Lung microvascular endothelial cell (primary cell): ENCODE measurements around the gene DLST. TPM values are rescaled to one million over a fixed set of nuclear protein-coding genes. Genes with fewer than 3 reads are reported as not detected.
A peak's percentile ranks its signal among the peaks of the same experiment; 100 is the strongest.

Source experiments
- DNase-seq, 2 donors: peaks; one replicate each; pipeline versions ENCODE4 v3.0.0 to v3.0.0-alpha.2; 2010; ENCODE audit warnings: low read depth in 2 of 2
- total RNA-seq: library from RNA; depleted of rRNA; stranded (reverse); fragments of >200 nt; gene quantifications from 2 replicates; pipeline ENCODE4 v1.2.1, GENCODE V29; 2014

DLST gene
- total RNA-seq, 1 donor from 2014 or later = 35.7 TPM

GRCh38 chr14:74940956-74941565, 59.3 kb downstream of the DLST start:
- DNase-seq = peak in 1 of 2 donors; percentile 45

- peak; percentile 53 to 72 for DNase-seq
Observed at GRCh38 chr14:74941676-74942097, 60.0 kb downstream of the DLST start.

- no peak for DNase-seq
Observed at GRCh38 chr14:74942181-74942580, 60.5 kb downstream of the DLST start.

DNA sequence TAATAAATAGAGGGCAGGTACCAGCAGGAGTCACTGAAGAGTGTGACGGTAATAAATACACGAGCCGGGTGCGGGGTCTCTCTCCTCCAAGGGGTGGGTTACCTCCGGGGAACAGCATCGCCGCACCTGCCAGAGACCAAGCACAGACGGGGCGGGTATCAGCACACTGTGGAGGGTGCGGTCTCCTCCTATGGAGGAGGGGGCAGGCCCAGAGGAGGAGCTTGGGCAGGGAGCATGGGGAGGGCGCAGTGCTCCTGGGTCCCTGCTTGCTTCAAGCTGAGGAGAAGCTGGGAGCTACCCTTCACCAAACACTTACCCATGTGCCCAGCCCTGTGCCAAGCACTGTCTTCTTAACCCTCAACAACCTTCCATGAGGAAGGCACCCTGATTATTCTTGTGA, 60.9 kb downstream of the DLST start:
- DNase-seq = no peak

DNA sequence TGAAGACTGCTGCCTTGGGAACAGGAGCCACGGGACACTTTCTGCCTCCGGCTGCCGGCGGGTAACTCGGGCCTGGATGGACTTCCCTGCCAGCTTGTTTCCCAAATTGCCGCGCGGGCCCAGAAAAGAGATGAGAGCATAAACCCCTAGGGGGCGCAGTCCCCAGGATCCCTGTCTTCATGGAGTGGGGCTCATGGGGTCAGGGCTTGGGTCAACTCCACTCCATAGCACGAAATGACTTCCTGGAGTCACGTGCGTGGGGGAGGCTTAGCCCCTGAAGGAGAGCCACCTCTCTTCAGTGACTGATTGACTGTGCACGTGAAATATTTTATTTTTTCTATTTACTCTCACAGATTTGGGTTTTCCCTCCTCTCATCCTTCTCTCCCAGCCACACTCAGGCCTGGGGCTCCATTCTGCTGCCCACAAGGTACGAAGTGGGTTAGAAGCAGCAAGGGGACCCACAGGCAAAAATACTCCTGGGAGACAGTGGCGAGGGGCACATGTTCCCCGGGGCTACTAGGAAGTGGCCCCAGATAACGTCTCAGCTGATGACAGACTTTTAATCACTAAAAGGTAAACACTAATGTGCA, 63.6 kb downstream of the DLST start:
- DNase-seq = peak; percentile 38 to 53

DNA sequence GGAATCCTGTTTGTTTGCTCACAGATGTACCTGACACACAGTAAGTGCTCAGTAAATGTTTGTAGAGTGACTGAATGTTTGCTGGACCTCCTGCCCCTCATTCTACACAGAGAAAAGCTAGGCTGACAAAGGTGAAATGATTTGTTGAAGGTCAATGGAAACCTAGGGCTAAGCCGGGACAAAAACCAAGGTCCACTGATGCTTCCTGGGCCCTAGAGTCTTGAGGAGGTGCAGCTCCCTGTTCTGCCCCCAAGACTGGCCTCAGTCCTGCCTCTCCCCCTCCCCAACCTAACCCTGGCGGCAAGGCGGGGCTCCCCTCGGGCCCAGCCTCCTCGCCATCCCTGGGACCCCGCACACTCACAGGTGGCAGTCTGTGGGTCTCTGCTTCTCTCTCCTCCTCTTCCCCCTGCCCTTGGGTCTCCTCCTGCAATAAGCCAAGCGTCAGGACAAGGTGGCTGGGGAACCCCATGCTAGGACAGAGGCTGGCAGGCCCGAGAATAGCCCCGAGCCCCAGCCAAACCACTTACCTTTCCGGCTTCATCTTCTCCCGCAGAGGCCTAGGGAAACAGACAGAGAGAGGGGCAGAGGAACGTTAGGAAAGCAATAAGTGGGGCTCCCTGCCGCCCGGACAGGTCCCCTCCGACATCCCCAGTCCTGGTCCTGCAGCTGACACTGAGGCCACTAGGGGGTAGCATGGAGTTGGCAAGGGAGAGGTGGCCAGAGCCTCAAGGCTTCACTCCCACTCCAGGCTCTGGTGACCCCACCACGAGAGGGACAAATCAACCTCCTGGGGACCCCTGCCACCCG, 64.3 kb downstream of the DLST start:
- peak; percentile 72 to 78 for DNase-seq

GRCh38 chr14:74946659-74947281, 65.1 kb downstream of the DLST start:
- peak in 1 of 2 donors; percentile 42 for DNase-seq

GRCh38 chr14:74947353-74948227, 65.9 kb downstream of the DLST start:
- no peak for DNase-seq

DNA sequence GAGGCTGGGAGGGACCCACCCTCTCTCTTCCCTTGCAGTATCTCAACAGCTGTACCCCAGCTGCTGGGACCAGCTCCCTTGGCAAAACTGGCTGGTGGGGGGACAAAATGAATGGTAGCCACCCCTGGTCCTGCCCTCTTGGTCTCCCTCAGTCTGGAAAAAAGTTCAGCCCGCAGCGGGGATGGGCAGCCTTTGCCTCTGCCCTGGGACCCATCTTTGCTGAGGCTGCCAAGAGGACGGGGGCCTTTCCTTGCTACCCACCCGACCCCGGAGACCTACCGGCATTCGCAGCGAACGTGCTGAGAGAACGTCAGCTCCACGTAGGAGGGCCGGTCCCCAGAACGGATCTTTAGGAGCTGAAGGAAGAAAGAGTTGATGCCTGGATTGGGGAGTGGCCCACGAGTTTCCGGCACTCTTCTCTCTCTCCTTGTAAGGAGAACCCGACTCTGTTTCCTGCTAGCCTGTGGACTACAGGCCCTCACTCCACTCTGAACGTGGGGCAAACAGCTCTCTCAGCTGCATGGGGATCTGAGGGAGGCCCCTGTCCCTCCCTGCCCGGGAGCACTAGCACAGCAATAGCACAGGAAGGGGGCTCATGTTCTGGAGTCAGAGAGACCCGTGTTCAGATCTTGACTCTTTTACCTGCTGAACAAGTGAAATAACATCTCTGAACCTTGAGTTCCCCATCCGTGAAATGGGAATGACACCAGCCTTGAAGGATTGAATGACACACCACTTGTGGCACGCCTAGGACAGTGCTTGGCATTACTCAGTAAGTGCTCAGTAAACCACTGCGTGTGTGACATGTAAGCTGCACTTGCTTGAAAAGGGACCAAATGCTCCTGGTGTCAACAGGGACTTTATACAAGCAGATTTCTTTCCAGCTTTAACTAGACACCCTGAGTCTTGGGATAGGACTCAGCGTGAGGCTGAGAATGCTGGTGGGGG, 66.8 kb downstream of the DLST start:
- DNase-seq = no peak

DNA sequence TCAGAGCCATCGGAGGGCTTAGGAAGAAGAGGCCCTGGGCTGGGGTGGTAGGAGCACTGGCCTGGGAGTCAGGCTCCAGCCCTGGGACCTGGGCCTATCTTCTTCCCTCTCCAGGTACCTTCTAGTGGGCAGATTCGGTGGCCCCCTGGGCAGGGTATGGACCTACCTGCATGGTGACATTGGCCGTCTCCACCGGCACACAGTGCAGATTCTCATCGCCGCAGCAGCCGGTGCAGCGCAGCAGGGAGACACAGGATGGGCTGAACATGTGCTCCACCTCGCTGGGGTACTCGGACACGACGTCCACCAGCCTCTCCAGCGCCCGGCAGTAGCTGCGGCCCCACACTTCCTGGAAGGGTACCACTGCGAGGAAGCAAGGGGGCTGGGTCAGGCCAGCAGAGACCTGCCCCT, 67.5 kb downstream of the DLST start:
- DNase-seq = no peak

DNA sequence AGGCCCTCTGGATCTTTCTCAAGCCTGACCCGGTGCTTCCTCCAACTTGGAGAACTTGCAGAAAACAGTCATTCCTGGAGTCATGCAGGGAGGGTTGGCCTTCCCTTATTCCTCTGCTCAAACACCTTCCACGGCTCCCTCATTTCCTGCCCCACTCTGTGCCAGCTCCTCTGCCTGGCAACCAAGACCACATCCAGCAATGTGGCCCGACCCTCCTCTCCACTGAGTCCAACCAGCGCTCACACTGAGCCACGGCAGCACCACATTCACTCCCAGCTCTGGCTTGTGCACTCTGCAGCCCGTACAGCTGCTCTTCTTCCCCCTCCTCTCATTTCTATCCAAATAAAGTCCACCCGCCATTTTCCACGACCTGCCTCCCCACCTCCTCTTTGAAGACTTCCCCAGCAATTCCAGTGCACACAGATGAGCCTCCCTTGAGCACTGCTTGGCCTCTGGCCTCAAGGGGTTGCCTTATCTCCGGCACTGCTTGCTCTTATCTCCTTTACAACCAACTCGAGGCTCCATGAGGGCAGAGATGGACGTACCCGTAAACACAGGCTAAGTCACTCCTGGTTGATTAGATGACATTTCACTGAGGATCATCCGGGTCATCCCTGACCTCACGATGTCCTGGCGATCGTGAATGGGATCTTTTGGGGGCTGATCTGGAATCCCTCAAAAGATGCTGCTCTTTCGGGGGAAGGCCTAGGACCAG, 68.3 kb downstream of the DLST start:
- DNase-seq = no peak

- no peak for DNase-seq
Observed at GRCh38 chr14:74950795-74951442, 69.2 kb downstream of the DLST start.

DNA sequence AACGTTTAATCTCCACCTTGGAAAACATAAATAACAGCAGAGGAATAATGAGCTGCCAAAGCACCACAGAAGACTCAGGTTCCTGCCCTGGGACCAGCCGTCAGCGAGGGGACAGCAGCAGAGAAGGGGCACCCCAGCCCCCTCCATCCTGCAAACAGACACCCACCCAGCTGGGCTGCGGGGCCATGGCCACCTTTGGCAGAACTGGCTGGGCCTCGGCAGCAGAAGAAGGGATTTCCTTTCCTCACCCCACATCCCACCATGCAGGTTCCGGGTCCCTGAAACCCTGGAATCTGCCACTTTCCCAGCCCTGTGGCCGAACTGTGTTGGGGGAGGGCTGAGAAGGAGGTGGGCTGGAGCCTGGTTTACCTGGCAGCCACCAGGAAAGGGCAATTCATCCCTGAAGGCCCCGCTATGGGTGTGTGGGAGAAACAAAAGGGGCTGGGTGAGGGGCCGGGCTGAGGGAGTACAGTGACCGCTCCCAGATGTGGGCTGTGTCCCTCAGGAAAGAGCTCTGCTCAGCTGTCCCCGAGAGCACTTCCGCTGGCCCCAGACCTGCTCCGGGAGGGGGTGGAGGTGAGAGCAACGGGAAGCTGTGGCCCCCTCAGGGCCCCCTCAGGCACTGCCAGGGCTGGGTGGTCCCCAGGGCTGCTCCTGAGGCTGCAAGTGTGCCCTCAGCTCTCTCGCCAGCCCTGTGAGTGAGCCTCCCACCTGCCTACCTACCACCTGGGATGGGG, 69.9 kb downstream of the DLST start:
- DNase-seq = no peak

- DNase-seq = no peak
Observed at GRCh38 chr14:74952180-74952665, 70.5 kb downstream of the DLST start.

DNA sequence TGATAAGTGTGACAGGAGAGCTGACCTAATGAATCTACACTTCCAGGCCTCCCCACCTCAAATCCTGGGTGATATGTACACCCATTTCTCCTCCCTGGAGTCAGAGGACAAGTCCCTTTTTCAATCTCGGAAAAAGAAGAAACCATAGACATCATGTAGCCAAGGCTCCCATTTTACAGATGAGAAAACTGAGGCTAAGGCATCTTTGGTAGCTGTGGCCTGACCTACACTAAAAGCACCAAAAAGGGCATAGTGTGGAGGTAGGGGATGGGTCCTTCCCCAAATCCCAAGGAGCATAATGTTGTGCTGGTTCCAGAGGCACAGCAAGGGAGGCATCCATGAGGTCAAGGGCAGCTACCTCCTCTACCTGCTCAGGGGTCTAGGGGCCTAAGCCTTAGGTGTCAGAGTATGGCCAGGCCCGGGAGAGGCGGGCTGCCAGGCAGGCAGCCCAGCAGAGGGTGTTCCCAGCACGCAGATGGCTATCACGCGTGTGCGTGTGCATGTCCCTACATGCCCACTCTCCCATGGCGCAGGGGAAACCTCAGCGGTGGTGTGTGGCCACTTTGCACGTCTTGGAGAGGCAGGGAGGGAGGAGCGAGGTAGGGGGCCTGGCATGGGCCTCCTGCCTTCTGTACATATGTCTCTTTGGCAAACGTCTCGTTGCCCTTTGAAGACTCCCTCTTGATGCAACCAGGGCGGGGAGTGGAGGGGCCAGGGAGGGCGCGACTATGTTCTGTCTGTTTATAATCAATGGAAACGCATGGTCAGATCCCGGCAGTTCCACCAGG, 71.2 kb downstream of the DLST start:
- no peak for DNase-seq
